ENCODE measurements around the gene IDUA.

IDUA gene

DNA sequence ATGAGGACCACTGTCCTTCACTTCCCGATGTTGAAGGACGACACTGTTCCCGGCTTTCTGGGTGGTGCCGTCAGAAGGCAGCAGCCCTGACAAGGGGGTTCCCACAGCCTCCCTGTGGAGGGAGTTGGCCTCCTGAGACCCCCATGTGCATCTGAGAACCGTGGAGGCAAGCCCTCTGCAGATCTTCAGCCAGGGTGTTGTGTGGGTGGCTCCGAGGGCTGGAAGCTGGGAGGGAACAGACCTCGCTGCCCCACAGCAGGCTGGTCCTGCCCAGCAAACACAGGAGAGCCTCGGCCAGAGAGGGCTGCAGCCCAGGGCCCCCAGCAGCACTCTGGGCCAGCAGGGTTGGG lies 29.6 kb upstream of the IDUA start:
- WGBS = 92% methylated on average over 8 of the region's 8 CpGs
- Histone ChIP-seq H3K9me3 (ENCODE audit: insufficient read depth, low read depth, low read length) (no peaks in the 10 kb centered on the region), H3K9ac (ENCODE audit: low read depth, low read length) (no peak overlapping the region), H3K4me1 (ENCODE audit: insufficient read depth, low read length) (no peaks in the 10 kb centered on the region), H3K27me3 (ENCODE audit: insufficient read depth, low read length) (no peaks in the 10 kb centered on the region), H3K4me3 (ENCODE audit: low read length) (no peak overlapping the region), H3K36me3 (ENCODE audit: insufficient read depth, low read length) (no peaks in the 10 kb centered on the region), H3K27ac (ENCODE audit: low read depth, low read length) (no peak overlapping the region)

DNA sequence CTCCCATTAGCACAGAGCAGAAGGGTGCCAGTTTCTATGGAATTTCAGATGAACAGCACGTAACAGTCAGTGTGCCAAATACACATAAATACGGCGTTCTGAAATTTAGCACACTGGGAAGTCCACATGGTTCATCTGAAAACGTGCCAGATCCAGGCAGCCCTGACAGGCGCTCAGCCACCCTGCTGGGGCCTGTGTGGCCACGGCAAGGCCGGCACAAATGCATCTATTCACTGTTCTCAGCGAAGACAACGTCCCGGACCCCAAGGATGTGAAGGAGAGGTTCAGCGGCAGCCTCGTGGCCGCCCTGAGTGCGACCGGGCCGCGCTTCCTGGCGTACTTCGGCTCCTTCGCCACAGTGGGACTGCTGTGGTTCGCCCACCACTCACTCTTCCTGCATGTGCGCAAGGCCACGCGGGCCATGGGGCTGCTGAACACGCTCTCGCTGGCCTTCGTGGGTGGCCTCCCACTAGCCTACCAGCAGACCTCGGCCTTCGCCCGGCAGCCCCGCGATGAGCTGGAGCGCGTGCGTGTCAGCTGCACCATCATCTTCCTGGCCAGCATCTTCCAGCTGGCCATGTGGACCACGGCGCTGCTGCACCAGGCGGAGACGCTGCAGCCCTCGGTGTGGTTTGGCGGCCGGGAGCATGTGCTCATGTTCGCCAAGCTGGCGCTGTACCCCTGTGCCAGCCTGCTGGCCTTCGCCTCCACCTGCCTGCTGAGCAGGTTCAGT lies 29.1 kb upstream of the IDUA start:
- H3K9me3 ChIP-seq (ENCODE audit: insufficient read depth, low read depth, low read length) = no peaks in the 10 kb centered on the region
- no peak overlapping the region for H3K9ac ChIP-seq (ENCODE audit: low read depth, low read length)
- H3K4me3 ChIP-seq (ENCODE audit: low read length) = no peak overlapping the region
- H3K36me3 ChIP-seq (ENCODE audit: insufficient read depth, low read length) = no peaks in the 10 kb centered on the region
- 96% methylated on average over 45 of the region's 45 CpGs for WGBS
- H3K27me3 ChIP-seq (ENCODE audit: insufficient read depth, low read length) = no peaks in the 10 kb centered on the region
- H3K4me1 ChIP-seq (ENCODE audit: insufficient read depth, low read length) = no peaks in the 10 kb centered on the region
- H3K27ac ChIP-seq (ENCODE audit: low read depth, low read length) = no peak overlapping the region

DNA sequence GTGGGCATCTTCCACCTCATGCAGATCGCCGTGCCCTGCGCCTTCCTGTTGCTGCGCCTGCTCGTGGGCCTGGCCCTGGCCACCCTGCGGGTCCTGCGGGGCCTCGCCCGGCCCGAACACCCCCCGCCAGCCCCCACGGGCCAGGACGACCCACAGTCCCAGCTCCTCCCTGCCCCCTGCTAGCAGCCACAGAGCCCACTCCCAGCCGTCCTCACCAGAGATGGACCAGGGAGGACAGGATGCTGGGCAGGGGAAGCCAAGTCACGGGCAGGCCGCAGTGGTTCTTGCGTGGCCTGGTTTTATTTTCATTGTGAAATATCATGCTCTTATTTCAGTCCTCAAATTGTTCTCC lies 28.6 kb upstream of the IDUA start:
- H3K27ac ChIP-seq (ENCODE audit: low read depth, low read length) = no peak overlapping the region
- H3K9me3 ChIP-seq (ENCODE audit: insufficient read depth, low read depth, low read length) = no peaks in the 10 kb centered on the region
- no peaks in the 10 kb centered on the region for H3K27me3 ChIP-seq (ENCODE audit: insufficient read depth, low read length)
- H3K9ac ChIP-seq (ENCODE audit: low read depth, low read length) = no peak overlapping the region
- 95% methylated on average over 17 of the region's 17 CpGs for WGBS
- H3K36me3 ChIP-seq (ENCODE audit: insufficient read depth, low read length) = no peaks in the 10 kb centered on the region
- H3K4me1 ChIP-seq (ENCODE audit: insufficient read depth, low read length) = no peaks in the 10 kb centered on the region
- no peak overlapping the region for H3K4me3 ChIP-seq (ENCODE audit: low read length)

DNA sequence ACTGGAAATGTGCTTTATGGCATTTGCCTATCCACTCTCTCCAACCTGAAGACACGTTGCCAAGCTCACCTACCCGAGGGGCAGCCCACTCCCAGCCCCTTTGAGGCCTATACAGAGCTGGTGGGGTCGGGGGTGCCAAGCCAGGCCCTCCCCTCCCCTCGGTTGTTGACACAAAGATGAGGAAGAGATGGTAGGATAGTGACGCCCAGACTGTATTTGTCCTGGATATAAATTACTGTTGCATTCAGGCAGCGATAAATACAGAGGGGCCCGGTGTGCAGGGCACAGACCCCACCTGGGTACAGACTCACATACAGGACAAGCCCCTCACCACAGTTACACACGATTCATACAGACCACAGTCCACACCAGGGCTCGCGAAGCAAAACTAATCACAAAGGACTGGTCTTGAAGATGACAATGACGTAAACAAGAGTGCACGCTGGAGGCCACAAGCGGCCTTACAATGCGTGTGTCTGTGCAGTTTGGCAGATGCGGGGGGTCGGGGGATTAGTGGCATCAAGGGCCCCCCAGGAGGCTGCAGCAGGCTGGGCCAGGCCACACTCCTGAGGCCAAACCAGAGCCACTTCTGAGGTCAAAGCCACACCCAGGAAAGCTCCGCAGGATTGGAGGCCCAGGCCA lies 28.0 kb upstream of the IDUA start:
- Histone ChIP-seq H3K4me1 (ENCODE audit: insufficient read depth, low read length) (no peaks in the 10 kb centered on the region), H3K36me3 (ENCODE audit: insufficient read depth, low read length) (no peaks in the 10 kb centered on the region), H3K4me3 (ENCODE audit: low read length) (no peak overlapping the region), H3K27me3 (ENCODE audit: insufficient read depth, low read length) (no peaks in the 10 kb centered on the region), H3K27ac (ENCODE audit: low read depth, low read length) (no peak overlapping the region), H3K9ac (ENCODE audit: low read depth, low read length) (no peak overlapping the region), H3K9me3 (ENCODE audit: insufficient read depth, low read depth, low read length) (no peaks in the 10 kb centered on the region)
- 94% methylated on average over 17 of the region's 17 CpGs for WGBS

DNA sequence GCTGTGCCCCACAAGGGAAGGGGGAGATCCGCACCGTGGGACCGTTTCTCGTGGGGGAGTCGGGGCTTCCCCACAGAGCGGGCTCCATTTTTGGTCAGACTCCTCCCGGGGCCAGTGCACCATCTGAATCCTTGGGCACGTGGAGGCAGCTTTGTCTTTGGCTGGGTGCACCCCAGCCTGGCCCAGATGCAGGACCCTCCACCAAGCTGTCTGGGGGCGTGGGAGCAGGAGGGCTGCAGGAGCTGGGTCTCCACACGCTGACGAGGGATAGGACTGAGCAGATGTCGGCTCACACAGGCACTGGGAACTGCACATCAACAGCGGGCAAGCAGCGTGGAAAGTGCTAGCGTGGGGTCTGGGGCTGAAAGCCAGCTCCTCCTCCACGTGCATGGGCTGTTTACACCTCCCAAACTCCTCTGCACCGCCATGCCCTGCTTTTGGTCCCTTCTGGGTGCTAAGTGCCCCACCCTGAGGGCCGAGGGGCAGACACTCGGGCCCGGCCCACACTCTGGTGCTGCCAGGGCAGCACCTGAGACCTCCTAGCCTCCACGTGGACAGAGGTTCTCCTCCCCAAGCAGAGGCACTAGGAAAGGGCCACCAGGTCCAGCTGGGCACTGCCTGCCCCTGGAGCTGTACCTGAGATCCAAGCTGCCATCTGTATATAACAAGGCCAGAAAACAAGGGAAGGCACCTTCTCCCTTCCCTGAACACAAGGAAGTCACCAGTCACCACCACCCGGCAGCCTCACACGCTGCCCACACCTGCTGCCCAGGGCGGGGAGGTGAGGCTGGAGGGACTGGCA lies 27.3 kb upstream of the IDUA start:
- H3K4me1 ChIP-seq (ENCODE audit: insufficient read depth, low read length) = no peaks in the 10 kb centered on the region
- H3K36me3 ChIP-seq (ENCODE audit: insufficient read depth, low read length) = no peaks in the 10 kb centered on the region
- H3K9me3 ChIP-seq (ENCODE audit: insufficient read depth, low read depth, low read length) = no peaks in the 10 kb centered on the region
- no peak overlapping the region for H3K9ac ChIP-seq (ENCODE audit: low read depth, low read length)
- H3K27me3 ChIP-seq (ENCODE audit: insufficient read depth, low read length) = no peaks in the 10 kb centered on the region
- H3K27ac ChIP-seq (ENCODE audit: low read depth, low read length) = no peak overlapping the region
- WGBS = 93% methylated on average over 24 of the region's 24 CpGs
- H3K4me3 ChIP-seq (ENCODE audit: low read length) = no peak overlapping the region

DNA sequence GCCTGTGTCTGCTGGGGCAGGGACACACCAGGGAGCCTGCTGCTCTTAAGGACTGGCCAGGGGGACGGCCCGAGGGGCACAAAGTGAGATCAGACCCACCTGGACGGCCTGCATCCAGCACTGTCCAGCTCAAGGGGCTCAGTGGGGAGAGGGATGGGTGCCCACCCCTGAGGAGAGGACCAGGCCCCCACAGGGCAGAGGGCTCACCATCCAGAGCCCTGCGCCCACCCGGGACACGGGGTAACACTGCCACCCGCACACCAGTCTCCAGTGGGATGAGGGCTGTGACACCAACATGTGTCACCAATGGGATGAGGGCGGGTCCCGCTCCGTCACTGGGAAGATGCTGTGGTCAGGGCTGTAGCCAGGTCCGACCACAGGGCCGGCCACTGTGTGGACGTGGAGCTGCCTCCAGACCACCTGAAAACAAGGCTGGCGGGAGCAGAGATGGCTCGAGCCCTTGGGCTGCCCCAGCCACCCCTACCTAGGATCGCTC lies 26.7 kb upstream of the IDUA start:
- WGBS = 89% methylated on average over 16 of the region's 16 CpGs
- H3K4me3 ChIP-seq (ENCODE audit: low read length) = no peak overlapping the region
- H3K9me3 ChIP-seq (ENCODE audit: insufficient read depth, low read depth, low read length) = no peaks in the 10 kb centered on the region
- no peak overlapping the region for H3K27ac ChIP-seq (ENCODE audit: low read depth, low read length)
- no peaks in the 10 kb centered on the region for H3K27me3 ChIP-seq (ENCODE audit: insufficient read depth, low read length)
- no peaks in the 10 kb centered on the region for H3K4me1 ChIP-seq (ENCODE audit: insufficient read depth, low read length)
- H3K9ac ChIP-seq (ENCODE audit: low read depth, low read length) = no peak overlapping the region
- no peaks in the 10 kb centered on the region for H3K36me3 ChIP-seq (ENCODE audit: insufficient read depth, low read length)

DNA sequence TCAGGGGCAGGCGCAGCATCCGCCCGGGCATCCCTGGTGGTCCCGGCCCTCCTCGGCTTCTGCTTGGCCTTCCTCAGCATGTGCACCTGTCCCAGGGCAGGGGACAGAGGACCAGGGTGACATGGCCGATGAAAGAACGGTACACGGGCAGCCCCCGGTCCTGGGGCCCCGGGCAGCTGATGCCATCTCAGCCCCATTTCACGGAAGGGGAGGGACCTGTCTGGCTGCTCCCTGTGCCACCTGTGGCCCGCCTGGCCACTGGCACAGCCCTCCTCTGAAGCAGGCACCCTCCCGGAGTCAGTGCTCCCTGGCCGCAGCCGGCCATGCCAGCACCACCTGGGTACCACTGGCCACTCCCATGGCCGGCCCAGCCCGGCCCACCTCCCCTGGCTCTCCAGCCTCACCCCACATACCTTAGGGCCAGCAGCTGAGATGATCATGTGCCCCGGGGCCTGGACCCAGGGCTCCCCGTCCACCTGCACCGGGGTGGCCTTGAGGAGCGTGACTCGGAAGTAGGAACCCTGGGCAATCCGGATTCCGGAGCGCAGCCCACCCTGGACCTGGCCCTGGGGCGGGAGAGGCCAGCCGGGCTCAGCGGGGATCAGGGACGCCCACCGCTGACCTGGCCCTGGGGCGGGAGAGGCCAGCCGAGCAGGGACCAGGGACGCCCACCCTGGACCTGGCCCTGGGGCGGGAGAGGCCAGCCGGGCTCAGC lies 26.1 kb upstream of the IDUA start:
- Histone ChIP-seq H3K9me3 (ENCODE audit: insufficient read depth, low read depth, low read length) (no peaks in the 10 kb centered on the region), H3K27ac (ENCODE audit: low read depth, low read length) (no peak overlapping the region), H3K36me3 (ENCODE audit: insufficient read depth, low read length) (no peaks in the 10 kb centered on the region), H3K9ac (ENCODE audit: low read depth, low read length) (no peak overlapping the region), H3K27me3 (ENCODE audit: insufficient read depth, low read length) (no peaks in the 10 kb centered on the region), H3K4me1 (ENCODE audit: insufficient read depth, low read length) (no peaks in the 10 kb centered on the region), H3K4me3 (ENCODE audit: low read length) (no peak overlapping the region)
- WGBS = 95% methylated on average over 35 of the region's 35 CpGs

DNA sequence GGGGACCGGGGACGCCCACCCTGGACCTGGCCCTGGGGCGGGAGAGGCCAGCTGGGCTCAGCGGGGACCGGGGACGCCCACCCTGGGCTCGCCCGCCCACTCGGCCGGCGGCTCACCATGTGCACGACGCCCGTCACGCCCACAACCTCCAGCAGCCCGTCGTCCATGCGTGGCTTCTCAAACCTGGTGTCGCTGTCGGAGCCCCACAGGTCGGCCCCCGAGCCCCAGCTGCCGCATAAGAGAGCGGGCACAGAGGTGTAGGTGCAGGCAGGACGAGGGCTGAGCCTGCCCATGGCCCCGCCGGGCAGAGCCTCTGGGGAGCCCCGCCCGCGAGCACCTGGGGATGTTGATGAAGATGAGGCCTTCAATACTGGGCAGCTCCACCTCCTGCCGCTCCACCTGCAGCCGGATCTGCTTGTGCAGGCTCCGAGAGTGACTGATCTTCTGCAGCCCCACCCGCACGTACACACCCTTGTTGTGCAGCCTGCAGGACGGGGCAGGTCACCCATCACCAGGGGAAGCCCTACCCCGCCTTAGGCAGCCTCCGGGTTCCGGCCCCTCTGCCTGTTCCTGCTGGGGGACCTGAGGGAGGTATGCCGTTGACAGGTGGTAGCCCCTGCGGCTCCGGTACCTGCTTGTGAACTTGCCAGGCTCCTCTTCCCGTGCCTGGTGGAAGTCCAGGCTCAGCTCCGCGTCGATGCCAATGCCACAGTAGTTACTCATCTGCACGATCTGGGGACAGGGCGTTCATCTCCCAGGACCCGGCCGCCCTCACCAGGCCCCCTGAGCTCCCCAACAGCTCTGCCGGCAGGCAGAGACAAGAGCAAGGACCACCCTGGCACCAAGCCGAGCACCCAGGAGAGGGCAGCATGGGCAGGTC lies 25.3 kb upstream of the IDUA start:
- WGBS = 95% methylated on average over 52 of the region's 52 CpGs
- Histone ChIP-seq H3K27ac (ENCODE audit: low read depth, low read length) (no peak overlapping the region), H3K4me3 (ENCODE audit: low read length) (no peak overlapping the region)

DNA sequence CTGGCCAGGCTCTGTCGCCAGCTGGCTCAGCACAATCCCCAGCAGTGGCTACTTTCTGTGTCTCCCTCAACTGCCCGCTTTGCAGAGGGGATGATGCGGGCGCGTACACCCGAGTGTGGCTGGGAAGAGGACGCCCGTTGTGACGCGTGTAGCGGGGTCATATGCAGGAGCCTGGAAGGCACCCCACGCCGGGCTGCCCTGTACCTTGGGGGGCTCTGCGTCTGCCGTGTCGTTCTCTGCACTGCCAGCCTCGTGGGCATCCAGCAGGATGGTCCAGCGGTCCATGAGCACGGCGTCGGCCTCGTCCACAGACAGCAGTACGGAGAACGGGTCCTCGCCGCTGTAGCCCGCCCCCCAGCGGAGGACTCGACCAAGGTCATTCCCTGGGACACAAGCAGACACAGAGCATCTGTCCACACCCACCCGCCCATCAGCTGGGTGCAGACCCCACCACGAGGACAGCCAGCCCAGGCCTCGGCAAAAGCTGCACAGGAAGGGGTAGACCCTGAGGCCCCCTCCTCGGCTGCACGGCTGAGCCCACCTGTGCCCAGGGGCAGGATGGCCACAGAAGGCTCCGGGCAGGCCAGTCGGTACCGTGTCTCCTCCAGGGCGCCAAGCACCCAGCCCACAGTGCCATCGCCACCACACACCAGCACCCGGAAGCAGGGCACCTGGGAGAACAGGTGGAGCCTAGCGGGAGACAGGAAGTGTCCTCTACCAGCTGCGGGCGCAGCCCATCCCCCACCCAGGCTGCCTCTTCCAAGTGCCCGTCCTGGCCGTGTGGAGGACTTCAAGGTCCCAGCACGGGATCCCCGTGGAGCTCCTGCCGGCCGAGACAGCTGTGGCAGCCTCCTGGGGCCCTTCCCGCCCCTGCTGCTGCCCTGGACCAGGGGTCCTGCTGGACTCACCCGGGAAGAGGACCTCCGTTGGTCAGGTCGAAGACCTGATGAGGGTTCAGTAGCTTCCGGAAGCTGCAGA lies 24.3 kb upstream of the IDUA start:
- Histone ChIP-seq H3K4me1 (ENCODE audit: insufficient read depth, low read length) (no peaks in the 10 kb centered on the region), H3K36me3 (ENCODE audit: insufficient read depth, low read length) (no peaks in the 10 kb centered on the region), H3K9me3 (ENCODE audit: insufficient read depth, low read depth, low read length) (no peaks in the 10 kb centered on the region), H3K9ac (ENCODE audit: low read depth, low read length) (no peak overlapping the region), H3K4me3 (ENCODE audit: low read length) (no peak overlapping the region), H3K27ac (ENCODE audit: low read depth, low read length) (no peak overlapping the region), H3K27me3 (ENCODE audit: insufficient read depth, low read length) (peaks cover 8% of the 10 kb centered on the region)
- WGBS = 94% methylated on average over 54 of the region's 54 CpGs

More for the DNA sequence above, 25.3 kb upstream of the IDUA start:
- Histone ChIP-seq H3K9me3 (ENCODE audit: insufficient read depth, low read depth, low read length) (no peaks in the 10 kb centered on the region), H3K27me3 (ENCODE audit: insufficient read depth, low read length) (no peaks in the 10 kb centered on the region), H3K4me1 (ENCODE audit: insufficient read depth, low read length) (no peaks in the 10 kb centered on the region), H3K9ac (ENCODE audit: low read depth, low read length) (no peak overlapping the region), H3K36me3 (ENCODE audit: insufficient read depth, low read length) (no peaks in the 10 kb centered on the region)
